ENCODE measurements around the gene NAV1.

The NAV1 gene

GRCh38 chr1:201525193-201525778 is 13.6 kb upstream of the NAV1 start:
- no peak for DNase-seq

DNA sequence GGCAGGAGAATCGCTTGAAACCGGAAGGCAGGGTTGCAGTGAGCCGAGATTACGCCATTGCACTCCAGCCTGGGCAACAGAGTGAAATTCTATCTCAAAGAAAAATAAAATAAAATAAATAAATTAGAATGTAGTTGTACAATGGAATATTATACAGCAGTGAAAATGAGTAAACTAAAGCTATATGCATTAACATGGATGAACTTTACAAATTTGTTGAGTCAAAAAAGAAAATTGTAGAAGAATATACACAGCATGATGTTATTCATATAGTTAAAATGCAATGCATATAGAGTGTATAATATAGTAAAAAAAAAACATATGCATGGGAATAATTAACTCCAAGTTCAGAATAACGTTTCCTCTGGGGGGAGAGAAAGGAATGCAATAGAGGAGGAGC is 11.0 kb upstream of the NAV1 start:
- DNase-seq, result no peak

- DNase-seq, result no peak
Observed at GRCh38 chr1:201528631-201529252, 10.2 kb upstream of the NAV1 start.

DNA sequence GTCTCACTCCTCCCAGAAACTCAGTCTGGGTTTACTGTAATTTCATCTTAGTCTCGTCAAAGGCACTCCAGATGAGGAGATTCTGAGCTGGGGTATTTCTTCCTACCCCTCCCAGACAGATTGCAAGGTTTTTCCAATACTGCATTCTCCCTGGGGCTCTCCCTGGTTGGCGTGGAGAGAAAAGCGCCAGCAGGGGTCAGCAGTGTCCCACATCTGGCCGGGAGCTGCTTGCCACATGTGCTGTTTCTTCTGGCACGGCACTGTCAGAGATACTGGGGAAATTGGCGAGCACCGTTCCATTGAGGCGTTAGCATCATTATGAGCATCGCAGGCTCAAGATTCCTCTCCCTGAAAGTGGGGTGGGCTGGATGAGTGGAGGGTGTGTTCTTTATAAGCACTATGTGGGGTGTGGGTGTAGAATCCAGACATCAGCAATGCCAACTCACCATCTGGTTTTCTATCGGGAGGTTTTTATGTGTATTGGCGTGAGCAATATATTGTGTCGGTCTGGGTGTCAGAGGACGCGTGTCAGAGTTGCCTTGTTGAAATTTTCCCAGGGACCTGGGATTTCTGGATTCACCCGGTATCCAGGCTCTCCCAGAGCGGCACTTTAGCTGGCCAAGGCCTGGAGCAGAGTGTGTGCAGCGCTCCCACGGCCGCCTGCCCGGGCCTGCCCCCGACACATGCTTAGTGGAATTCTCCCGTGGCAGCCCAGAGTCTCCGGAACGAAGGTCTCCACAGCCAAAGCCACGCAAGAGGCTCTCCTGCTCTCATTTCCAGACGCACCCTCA is 8.0 kb upstream of the NAV1 start:
- DNase-seq, result no peak

GRCh38 chr1:201531551-201532425 is 7.1 kb upstream of the NAV1 start:
- no peak for DNase-seq

GRCh38 chr1:201533836-201534235 is 5.1 kb upstream of the NAV1 start:
- DNase-seq, result no peak

DNA sequence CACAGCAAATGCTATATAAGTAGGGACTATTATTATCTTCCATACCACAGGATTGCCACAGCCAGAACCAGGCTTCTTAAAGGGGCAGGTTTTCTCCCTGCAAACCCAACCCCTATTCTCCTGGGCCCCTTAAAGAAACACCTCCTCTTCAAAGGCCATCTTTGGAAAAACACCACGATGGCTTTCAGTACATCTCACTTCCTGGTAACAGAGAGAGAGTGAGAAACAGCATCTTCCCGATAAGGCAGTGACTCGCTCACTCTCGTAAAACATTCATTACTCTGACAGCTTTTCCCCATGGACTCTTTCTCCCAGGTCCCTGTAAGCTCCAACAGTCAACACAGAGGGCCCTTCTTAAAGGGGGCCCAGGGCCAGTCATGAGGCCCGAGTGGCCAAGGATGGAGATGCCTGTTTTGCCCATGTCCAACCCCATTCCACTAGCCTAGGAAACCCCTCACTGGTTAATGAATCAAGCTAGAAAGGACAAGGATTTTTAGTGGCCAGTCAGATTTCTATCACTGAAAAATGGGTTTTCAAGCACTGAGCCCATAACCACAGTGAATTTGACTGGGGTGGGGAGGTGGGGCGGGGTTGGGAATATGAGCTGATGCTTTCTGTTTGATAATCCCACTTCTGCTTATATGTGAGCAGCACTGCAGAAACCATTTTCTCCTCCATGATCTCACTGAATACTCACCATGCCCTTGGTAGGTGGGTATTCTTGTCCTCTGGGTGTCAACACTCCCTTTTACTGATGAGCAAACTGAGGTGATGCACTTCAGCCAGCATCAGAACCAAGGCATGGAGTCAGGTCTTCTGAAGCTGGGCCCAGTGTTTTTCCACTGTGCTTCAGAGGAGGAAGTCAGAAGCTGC is 3.6 kb upstream of the NAV1 start:
- DNase-seq, result no peak

DNA sequence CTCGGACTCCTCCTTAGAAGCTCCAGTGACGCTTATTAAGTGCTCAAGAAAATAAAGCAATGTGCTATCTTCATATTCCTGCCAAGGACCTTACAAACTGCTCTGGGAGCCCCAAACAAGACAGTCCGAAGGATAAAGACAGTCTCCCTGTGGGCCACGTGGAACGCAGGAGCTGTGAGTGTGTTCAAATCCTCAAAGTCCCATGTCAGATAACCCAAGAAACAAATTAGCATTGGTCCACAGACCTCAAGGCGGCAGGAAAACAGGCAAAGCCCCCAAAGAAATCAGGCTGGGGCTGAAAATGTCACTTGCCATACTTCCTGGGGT is 3.0 kb upstream of the NAV1 start:
- no peak for DNase-seq

- DNase-seq, result no peak
Observed at GRCh38 chr1:201536558-201536957, 2.4 kb upstream of the NAV1 start.

DNA sequence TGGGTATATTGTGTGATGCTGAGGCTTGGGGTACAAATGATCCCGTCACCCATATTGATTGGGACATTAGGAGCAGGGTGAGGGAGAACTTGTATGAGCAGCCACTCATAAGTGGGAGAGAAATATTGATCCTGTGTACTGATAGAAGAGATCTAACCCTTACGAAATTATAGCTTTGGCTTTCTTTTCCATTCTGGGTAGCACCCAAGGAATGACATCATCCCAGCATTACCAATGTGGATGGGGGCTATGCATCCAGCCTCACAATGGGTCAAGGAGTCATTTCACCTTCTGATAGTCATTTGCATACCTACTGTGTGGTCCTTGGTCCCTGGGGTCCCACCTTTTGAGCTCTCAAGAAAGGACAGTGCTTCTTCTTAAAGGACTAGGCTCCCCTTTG is 1.9 kb upstream of the NAV1 start:
- DNase-seq, result no peak

DNA sequence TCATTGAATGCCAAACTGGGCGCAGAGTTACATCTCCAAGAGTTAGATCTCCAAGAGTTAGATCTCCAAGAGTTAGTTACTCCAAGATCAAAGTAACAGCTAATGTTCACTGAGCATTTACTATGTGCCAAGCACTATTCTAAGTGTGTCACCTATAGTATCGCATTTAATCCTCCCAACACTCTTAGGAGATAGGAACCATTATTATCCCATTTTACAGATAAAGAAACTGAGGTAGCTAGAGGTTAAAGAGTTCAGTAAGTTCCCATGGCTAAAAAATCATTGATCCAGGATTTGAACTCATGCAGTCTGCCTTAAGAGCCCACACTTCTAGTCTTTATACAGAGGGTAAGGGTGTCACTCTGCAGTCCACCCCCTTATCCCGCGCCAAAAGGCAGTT is 1.5 kb upstream of the NAV1 start:
- no peak for DNase-seq

- no peak for DNase-seq
Observed at GRCh38 chr1:201537891-201538611, 876 bp upstream of the NAV1 start.

- DNase-seq, result no peak
Observed at GRCh38 chr1:201539561-201540431, 869 bp downstream of the NAV1 start.

DNA sequence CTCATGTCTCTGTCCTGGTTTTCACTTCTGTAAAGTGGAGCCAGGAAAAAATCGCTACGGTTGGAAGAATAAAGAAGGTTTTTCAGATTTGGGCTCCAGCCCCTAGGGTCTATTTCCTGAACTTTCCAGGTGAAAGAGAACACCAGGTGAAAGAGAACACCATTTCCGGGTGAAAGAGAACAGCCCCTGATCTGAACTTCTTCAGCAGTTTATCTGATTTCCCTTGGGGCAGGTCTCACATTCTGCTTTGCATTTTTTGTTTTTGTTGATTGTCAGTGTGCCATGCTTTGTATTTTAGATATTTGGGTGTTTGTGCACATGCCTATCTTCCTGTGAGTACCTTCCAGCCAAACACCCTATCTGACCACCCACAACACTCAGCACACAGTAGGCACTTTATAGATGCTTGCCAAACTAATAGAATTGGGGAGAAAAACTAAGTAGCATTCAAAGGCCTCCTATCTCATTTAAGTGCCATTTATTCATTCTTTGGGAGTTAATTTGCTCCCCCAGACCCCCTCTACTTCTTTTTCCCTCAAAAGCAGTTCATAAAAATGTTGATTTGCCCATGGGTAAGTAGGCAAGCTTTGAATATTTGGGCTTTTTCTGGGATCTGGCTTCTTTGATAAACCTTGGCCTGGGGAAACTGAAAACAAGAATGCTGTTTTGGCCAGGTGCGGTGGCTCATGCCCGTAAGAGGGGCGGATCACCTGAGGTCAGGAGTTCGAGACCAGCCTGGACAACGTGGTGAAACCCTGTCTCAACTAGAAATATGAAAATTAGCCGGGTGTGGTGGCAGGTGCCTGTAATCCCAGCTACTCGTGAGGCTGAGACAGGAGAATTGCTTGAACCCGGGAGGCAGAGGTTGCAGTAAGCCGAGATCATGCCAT is 2.2 kb downstream of the NAV1 start:
- DNase-seq, result no peak

DNA sequence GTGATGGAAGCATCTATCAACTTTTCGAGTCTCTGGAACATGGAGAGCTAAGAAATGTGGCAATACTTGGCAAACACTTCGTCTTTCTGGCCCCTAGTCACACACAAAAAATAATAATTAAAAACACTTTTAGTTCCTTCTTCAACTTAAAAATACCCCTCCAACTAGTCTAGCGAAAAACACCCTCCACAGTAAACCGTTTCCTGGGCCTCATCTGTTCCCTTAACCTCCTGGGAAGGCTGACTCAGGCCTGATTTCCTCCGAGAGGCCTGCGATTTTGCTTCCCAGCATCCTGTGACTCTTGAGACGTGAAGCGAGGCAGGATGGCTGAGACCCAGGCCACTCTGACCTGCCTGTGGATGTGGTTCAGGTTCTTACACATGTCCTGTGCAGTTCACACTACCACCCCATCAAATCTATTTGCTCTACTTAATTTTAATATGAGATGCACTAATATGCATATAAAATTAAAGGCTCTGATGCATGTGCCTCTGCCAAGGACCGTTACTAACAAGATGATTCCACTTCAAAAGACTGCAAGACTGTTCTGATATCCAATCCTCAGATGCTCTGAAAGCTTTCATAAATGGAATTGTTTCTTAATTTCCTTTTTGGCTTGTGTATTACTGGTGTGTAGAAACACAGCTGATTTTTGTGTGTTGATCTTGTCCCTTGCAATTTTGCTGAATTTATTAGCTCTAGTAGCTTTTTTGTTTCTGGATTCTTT is 3.5 kb downstream of the NAV1 start:
- DNase-seq, result no peak

- no peak for DNase-seq
Observed at GRCh38 chr1:201543871-201544642, 5.1 kb downstream of the NAV1 start.

DNA sequence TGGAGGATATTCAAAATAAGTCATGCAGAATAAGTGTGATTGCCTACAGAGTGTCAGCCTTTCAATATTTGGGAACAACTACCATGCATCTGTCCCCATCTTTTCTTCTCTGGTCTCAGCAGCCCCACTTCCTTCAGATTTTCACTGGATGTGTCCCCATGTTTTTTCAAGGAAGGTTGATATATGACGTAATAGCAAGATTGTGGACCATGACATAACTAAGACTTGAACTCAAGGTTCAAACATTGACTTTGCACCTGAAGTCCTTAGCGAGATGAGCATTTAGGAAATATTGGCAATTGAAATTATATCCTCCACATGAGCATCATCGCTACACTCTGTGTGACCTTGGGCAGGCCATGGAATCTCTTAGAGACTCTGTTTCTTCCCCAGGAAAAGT is 5.8 kb downstream of the NAV1 start:
- DNase-seq, result no peak

- DNase-seq, result no peak
Observed at GRCh38 chr1:201545851-201546492, 7.0 kb downstream of the NAV1 start.
